KG1 (cell line): ENCODE results near the gene IRGC.
A peak's percentile ranks its signal among the peaks of the same experiment; 100 is the strongest.
"Not testable (repeated sequence)": the region's sequence is repeated elsewhere in the genome, so short reads cannot be mapped to it uniquely, and the experiment has no call there.

Source experiments
- DNase-seq: peaks from one replicate; lab custom pipeline; 2025; lab: John Stamatoyannopoulos, UW

IRGC gene

DNA sequence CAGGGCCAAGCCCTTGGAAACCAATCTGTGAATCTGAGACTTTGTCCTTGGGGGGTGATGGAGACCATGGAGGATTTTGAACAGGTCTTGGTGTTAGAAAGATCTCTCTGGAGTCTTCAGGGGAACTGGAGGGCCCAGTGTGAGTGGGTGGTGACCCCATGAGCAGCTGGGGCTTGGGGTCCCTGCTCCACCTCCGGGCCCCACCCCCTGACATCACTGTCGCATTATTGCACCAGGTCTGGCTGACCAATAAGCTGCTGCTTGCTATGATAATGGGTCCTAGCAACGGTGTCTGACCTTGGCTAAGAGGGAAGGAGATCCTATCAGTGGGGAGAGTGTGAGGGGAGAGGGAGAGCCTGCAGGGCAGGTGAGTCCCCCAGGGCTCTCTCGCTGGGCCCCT is at the start of gene IRGC:
Gene IRGC, plus strand, starts transcription at position 301 of the 400 bp plus-strand sequence. CDS start 2,483 bp downstream, outside the sequence.
- no peak for DNase-seq

DNA sequence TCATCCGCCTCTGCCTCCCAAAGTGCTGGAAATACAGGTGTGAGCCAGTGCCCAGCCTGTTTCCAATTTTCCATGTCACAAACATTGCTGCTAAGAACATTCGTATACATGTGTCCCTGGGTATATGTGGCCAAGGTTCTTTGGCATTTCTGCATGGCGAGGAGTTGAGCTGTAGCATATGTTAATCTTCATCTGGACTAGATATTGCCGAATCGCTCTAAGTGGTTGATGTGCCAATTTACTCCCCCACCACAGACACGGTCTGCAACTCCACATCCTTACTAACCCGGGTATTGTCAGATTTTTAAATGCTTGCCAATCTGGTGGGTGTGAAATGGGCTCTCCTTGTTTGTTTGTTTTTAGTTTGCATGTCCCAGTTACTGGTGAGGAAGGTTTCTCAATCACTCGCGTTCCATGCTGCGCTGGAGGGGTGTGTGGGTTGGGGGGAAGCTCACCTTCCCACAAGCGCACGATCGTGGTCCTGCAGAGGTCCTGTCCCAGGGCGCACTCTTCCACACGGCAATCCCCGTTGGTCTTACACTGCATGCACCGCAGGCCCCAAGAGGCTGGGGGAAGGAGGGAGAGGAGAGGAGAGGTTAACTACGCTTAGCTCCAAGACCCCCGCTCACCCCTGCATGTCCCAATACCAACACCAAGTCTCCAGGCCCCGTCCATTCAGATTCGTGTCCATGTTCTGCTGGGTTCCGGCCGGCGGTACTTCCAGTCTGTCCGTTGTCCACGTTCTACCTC is 48.6 kb upstream of the IRGC start:
- no peak for DNase-seq

DNA sequence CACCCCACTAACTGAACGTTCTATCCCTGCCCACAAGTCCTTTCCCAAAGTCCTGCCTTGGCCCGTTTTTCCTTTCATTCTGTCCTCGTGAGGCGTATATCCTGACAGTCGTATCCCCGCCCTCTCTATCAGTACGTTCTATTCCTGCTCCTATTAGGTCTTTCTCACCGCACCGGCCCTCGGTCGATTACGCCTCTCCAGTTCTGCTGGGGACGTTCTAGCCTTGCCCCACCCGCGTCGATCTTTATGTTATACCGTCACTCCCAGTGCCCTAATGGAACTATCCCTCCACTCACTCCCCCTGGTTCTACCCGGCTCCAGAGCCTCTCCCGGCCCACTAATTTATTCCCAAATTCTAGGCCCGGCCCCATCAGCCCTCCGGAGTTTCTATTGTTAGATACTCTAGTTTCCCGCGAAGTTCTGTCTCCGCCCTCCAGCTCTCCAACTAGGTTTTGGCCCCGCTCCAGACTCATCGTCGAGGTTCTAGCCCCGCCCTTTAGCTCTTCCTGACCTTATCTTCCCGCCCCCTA is 47.9 kb upstream of the IRGC start:
- no peak for DNase-seq

DNA sequence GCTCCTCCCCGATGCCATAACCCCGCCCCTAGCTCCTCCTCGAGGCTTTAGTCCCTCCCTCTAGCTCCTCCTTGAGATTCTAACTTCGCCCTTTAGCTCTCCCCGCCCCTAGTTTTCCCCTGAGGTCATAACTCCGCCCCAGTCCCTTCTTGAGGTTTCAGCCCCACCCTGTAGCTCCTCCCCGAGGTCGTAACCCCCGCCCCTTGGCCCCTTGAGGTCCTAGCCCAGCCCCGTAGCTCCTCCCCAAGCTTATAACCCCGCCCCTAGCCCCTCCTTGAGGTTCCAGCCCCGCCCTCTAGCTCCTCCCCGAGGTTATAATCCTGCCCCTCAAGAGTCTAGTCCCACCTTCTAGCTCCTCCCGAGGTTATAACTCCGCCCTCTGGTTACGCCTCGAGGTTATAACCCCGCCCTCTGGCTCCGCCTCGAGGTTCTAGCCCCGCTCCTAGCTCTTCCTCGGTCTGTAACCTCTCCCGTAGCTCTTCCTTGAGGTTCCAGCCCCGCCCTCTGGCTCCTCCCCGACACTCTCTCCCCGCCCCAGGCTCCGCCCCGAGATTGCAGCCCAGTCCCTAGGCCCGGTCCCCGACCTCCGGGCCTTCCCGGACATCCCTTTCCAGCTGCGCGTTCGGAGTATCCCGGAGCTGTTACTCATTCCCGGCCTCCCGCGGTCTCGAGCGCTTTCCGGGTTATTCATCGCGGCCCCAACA is 47.3 kb upstream of the IRGC start:
- peak; percentile 90 for DNase-seq

DNA sequence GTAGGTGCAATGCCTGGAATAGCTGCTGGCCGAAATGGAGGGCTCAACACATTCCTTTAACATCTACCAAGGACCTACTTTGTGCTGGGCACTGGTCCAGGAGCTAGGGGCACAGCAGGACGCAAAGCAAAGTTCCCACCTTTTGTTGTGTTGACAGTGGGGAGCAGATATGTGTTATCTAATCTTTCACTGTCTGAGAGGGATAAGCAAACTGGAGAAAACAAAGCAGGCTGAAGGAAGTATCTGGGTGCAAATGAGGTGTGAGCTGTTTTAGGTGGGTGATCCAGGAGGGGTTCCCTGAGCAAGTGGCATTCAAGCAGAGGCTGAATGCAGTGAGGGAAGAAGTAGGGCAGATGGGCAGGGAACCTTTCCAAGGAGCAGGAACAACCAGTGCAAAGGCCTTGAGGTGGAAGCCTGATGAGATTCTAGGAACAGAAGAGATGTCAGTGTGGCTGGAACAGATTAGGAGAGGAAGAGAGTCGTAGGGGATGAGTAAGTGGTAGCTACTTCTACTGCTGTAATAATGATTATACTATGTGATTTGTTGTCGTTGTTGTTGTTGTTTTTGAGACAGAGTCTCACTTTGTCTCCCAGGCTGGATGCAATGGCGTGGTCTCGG is 43.7 kb upstream of the IRGC start:
- DNase-seq: no peak

- DNase-seq: no peak
These were observed 42.2 kb upstream of the IRGC start for GRCh38 chr19:43673637-43674036.

GRCh38 chr19:43674183-43674582 is 41.7 kb upstream of the IRGC start:
- DNase-seq: no peak

DNA sequence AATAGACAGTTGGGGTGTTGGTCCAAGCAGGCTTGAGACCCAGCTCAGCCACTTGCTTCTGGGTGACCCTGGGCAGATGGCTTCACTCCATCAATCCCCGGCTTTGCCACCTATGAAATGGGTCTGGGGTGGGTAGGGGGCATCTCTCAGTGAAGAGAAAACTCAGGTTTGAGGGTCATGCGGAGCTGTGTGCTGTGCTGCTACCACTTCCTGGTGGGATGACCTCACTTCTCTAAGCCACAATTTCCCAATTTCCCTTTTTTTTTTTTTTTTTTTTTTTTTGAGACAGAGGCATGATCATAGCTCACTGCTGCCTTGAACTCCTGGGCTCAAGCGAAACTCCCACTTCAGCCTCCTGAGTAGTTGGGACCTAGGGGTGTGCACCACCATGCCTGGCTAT is 41.3 kb upstream of the IRGC start:
- no peak for DNase-seq

DNA sequence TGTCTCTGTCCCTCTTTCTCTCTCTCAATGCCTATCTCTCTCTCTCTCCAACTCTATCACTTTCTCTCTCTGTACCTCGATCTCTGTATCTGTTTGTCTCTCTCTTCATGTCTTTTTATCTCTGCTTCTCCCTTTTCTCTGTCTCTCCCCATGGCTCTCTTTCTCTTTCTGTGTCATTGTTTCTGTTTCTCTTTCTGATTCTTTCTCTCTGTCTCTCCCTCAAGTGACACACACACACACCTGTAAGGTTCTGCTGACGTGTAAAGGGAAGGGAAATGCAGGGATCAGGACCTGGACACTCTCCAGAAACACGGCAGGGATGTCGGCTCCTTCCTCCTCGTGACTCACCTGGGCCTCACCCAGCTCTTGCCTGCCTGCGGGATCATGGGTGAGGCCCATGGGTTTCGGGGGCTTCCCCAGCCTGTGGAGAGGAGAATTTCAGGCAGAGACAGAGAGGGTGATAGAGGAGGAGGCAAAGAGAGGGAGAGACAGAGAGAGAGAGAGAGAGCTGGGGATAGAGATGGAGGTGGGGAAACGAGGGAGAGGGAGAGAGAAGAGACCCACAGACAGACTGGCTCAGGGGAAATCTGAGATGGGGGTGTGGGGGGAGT is 40.5 kb upstream of the IRGC start:
- no peak for DNase-seq

DNA sequence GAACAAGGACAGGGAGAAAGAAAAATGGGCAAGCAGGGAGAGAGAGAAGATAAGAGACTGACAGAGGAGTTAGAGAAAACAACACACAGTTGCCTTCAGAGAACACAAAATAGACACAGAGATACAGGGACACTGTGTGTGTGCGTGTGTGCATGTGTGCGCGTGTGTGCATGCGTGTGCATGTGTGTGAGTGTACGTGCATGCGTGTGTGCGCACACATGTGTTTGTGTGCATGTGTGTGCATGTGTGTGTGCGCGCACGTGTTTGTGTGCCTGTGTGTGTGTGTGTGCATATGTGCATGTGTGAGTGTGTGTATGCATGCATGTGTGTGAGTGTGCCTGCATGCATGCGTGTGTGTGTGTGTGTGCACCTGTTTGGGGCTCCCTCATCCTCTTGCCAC is 40.0 kb upstream of the IRGC start:
- no peak for DNase-seq

DNA sequence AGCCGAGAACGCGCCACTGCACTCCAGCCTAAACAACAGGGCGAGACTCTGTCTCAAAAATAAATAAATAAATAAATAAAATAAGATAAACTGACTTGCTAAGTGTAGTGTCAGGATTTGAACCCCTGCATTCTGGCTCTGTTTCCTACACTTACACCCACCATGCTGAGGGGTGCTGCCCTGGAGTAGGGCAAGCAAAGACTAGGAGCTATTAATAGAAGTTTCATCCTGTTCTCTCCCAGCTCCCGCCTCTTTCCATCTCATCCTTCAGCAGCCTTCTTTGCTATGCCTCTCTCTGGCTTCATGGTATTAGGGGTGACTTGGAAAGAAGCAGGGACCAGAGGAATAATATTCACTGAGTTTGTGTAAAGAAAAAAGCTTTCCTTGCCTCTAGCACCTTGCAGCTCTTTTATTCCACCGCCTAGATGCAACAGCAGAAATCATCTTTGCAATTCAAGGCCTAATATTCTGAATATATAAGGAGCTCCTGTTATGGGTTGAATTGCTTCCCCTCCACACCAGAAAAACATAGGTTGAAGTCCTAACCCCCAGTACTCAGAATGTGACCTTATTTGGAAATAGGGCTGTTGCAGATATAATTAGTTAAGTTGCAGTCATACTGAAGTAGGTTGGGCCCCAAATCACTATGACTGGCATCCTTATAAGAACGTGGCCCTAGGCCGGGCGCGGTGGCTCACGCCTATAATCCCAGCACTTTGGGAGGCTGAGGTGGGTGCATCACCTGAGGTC is 37.2 kb upstream of the IRGC start:
- DNase-seq: no peak

DNA sequence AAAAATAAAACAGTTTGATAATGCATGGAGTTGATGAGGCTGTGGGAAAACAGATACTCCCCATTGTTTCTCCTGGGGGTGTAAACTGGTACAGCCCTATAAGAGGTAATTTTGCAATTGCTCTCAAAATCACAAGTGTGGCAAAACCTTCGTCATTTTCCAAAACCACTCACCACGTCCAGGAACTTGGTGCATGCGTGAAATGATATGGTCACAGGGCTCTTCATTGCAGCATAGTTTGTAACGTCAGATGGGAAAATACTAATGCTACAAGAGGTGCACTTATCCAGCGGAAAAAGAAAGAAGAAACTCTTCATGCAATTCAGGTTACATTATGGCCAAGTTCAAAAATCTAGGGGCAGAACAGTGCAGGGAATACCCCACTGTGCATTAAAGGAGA is 34.1 kb upstream of the IRGC start:
- DNase-seq: no peak

GRCh38 chr19:43682269-43682668 is 33.6 kb upstream of the IRGC start:
- DNase-seq: not testable (repeated sequence)

GRCh38 chr19:43682824-43683661 is 32.8 kb upstream of the IRGC start:
- DNase-seq: no peak

GRCh38 chr19:43683905-43684304 is 32.0 kb upstream of the IRGC start:
- DNase-seq: no peak

DNA sequence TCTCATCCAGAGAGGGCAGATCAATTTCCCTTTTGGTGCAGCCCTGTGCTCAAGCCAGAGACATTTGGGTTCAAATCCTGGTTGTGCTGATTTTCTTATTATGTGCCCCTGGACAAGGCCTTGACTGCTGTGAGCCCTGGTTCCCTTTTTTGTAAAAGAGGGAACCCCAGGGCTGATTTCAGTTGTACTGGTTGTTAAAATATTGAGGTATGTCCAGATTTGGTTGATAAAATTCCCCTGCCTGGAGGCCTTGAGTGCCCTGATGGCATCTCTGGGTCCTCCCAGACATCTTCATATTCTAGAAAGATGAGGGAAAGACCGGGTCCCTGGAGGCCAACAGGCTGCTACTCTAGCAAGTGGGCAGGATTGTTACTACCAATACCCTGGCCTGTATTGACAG is 31.6 kb upstream of the IRGC start:
- no peak for DNase-seq

GRCh38 chr19:43687660-43687997 is 28.2 kb upstream of the IRGC start:
- DNase-seq: no peak

GRCh38 chr19:43688059-43688701 is 27.7 kb upstream of the IRGC start:
- no peak for DNase-seq

DNA sequence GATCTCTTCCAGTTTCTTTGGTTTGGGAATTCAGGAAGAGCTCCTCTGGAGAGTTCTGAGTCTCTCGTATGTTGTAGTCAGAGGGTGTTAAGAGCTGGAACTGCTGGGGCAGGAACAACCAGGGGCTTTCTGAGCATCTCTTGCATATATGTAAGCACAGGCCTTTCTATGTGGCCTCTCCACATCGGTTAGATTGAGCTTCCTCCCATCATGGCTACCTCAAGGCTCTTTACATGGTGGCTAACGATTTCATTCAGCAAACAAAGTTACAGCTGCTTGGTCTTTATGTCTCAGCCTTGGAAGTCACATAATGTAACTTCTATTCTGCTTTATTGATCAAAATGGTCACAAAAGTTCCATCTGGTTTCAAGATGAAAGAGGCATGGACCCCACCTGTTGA is 25.4 kb upstream of the IRGC start:
- no peak for DNase-seq

DNA sequence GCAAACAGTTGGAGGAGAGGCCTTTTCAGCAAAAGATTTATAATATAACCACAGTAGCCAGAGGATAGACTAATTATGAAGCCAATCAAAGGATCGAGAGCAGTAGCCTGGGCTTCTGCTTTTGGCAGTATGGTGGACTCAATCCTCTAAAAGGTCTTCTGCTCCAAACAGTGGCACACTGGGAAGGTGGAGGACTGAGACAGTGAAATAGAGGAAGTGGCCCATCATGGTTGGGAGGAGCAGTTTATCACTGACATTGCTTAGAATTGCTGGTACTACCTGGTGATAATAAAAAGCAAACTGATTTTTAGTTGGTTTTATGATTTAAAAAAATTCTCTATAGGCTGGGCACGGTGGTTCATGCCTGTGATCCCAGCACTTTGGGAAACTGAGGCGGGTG is 25.0 kb upstream of the IRGC start:
- no peak for DNase-seq

DNA sequence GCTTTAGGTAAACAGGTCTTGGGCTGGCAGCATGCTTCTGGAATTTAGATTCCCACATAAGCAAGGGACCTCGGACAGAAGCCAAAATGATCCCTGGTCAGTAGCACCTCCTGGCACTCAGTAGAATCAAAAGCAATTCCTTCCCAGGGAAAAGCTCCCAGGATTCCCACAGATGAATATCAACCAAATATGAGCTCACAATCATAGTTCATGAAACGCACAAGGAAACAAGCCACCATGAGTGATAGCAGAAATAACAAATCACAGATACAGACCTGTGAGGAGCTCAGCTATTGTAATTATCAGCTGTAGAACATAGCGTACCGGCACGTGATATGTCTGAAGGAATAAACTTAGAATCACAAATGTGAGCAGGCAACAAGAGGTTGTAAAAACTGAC is 24.1 kb upstream of the IRGC start:
- no peak for DNase-seq
